ENCODE measurements around the gene PSPN.
"Not testable (repeated sequence)": the region's sequence is repeated elsewhere in the genome, so short reads cannot be mapped to it uniquely, and the experiment has no call there.

Gene PSPN

DNA sequence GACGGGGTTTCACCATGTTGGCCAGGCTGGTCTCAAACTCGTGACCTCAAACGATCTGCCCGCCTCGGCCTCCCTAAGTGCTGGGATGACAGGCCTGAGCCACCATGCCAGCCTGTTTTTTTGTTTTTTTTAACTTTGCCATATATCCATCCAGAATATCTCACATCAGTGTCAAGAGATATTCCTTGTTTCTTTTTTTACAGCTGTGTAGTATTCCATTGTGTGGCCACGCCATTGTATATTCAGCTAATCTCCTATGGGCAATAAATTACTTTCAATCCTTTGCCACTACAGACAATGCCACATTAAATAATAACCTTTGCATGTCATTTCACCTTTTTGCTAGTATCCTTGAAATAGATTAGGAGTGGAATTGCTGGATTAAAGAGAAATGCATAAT is 33.6 kb upstream of the PSPN start:
- H3K27ac ChIP-seq: no peak overlapping the region
- no peaks in the 10 kb centered on the region for H3K27me3 ChIP-seq
- no peaks in the 10 kb centered on the region for H3K9me3 ChIP-seq
- H3K4me3 ChIP-seq: no peak overlapping the region
- intact Hi-C loops (cut with DNase I; ENCODE audit: low total_unique reads): no loop called here
- DNase-seq: no peak
- no peaks in the 10 kb centered on the region for H3K4me1 ChIP-seq
- TF ChIP-seq, protein P1, sequence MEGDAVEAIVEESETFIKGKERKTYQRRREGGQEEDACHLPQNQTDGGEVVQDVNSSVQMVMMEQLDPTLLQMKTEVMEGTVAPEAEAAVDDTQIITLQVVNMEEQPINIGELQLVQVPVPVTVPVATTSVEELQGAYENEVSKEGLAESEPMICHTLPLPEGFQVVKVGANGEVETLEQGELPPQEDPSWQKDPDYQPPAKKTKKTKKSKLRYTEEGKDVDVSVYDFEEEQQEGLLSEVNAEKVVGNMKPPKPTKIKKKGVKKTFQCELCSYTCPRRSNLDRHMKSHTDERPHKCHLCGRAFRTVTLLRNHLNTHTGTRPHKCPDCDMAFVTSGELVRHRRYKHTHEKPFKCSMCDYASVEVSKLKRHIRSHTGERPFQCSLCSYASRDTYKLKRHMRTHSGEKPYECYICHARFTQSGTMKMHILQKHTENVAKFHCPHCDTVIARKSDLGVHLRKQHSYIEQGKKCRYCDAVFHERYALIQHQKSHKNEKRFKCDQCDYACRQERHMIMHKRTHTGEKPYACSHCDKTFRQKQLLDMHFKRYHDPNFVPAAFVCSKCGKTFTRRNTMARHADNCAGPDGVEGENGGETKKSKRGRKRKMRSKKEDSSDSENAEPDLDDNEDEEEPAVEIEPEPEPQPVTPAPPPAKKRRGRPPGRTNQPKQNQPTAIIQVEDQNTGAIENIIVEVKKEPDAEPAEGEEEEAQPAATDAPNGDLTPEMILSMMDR (IDR thresholded peaks at IDR 0.05): no peak
- H3K36me3 ChIP-seq: peaks cover 4 to 12% (median 6%) of the 10 kb centered on the region in 3 donors

GRCh38 chr19:6406401-6406800 is 30.7 kb upstream of the PSPN start:
- no peaks in the 10 kb centered on the region for H3K9me3 ChIP-seq

GRCh38 chr19:6402837-6403608 is 27.3 kb upstream of the PSPN start:
- intact Hi-C loops (cut with DNase I; ENCODE audit: low total_unique reads): no loop called here
- Histone ChIP-seq H3K4me1 (no peaks in the 10 kb centered on the region), H3K27ac (no peak overlapping the region), H3K4me3 (no peak overlapping the region), H3K27me3 (no peaks in the 10 kb centered on the region), H3K36me3 (no peaks in the 10 kb centered on the region), H3K9me3 (no peaks in the 10 kb centered on the region)
- TF ChIP-seq, protein P1 (IDR thresholded peaks at IDR 0.05): no peak
- DNase-seq: no peak

More at GRCh38 chr19:6406401-6406800, 30.7 kb upstream of the PSPN start:
- no peak for DNase-seq
- intact Hi-C loops (cut with DNase I; ENCODE audit: low total_unique reads): no loop called here
- Histone ChIP-seq H3K36me3 (no peaks in the 10 kb centered on the region), H3K4me3 (no peak overlapping the region), H3K27me3 (no peaks in the 10 kb centered on the region), H3K4me1 (no peaks in the 10 kb centered on the region), H3K27ac (no peak overlapping the region)
- TF ChIP-seq, protein P1 (IDR thresholded peaks at IDR 0.05): no peak

- Histone ChIP-seq H3K27me3 (no peaks in the 10 kb centered on the region), H3K4me3 (no peak overlapping the region), H3K4me1 (no peaks in the 10 kb centered on the region), H3K27ac (no peak overlapping the region), H3K36me3 (no peaks in the 10 kb centered on the region), H3K9me3 (no peaks in the 10 kb centered on the region)
- intact Hi-C loops (cut with DNase I; ENCODE audit: low total_unique reads): no loop called here
- no peak for DNase-seq
- TF ChIP-seq, protein P1 (IDR thresholded peaks at IDR 0.05): no peak
These were observed 26.3 kb upstream of the PSPN start for GRCh38 chr19:6402058-6402457.

- H3K36me3 ChIP-seq; H3K27me3 ChIP-seq; H3K27ac ChIP-seq; intact Hi-C loops (cut with DNase I; ENCODE audit: low total_unique reads); H3K4me3 ChIP-seq; H3K9me3 ChIP-seq; DNase-seq; H3K4me1 ChIP-seq: not testable (repeated sequence)
These were observed 24.6 kb upstream of the PSPN start for GRCh38 chr19:6400062-6400944.

DNA sequence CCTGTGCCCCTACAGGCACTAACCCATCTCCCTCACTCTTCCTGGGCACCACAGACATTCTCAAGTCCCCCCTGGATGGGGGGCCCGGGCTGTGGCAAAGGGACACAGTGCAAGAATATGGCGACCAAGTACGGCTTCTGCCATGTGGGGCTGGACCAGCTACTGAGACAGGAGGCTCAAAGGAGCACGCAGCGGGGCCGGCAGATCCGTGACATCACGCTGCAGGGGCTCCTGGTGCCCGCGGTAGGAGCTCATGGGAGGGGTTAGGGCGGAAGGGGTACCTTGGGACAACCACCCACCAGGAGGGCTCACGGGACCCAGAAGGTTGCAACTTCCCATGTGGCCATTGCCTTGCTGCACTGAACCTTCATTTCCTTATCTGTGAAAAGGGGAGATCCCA is 20.6 kb upstream of the PSPN start:
- H3K4me1 ChIP-seq: peaks cover 0 to 18% (median 14%) of the 10 kb centered on the region in 4 donors
- no peaks in the 10 kb centered on the region for H3K27me3 ChIP-seq
- TF ChIP-seq, protein P1 (IDR thresholded peaks at IDR 0.05): no peak
- peaks cover 0 to 5% (median 0%) of the 10 kb centered on the region in 3 donors for H3K36me3 ChIP-seq
- no peak overlapping the region for H3K4me3 ChIP-seq
- no peaks in the 10 kb centered on the region for H3K9me3 ChIP-seq
- DNase-seq: no peak
- intact Hi-C loops (cut with DNase I; ENCODE audit: low total_unique reads): no loop called here
- H3K27ac ChIP-seq: no peak overlapping the region

All from tibial artery (tissue), 4 donors.